CD4-positive, alpha-beta T cell treated with Interleukin-12 subunit alpha and Interleukin-12 subunit beta, for 1 hour (primary cell): ENCODE data around the gene ANKS1B.

Experiments used
- DNase-seq: peaks from one replicate; pipeline ENCODE4 v3.0.0-alpha.2; 2020

Gene ANKS1B

GRCh38 chr12:98738539-98738938 lies 1246.2 kb downstream of the ANKS1B start:
- DNase-seq = no peak

DNA sequence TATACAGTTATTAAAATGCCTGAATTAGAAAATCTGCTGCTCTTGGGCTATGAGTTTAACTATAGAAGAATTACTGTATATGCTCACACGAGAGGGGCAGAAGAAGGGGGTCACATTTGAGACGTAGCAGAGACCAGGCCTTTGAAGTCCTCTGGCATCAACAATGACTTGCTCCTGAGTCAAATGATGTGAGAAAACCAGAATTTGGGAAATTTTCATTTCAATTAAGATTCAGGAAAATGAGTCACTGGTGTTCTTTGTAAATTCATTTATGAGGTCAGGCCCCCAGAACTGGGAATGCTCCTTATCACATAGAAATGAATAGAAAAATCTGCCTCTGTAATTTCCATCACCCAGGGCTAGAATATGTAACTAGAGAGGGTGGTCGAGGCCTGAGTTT lies 1246.7 kb downstream of the ANKS1B start:
- DNase-seq = no peak

GRCh38 chr12:98737322-98737712 lies 1247.4 kb downstream of the ANKS1B start:
- DNase-seq = no peak

- DNase-seq = no peak
Observed at GRCh38 chr12:98736352-98737321, 1248.1 kb downstream of the ANKS1B start.

GRCh38 chr12:98735821-98736220 lies 1248.9 kb downstream of the ANKS1B start:
- DNase-seq = no peak

DNA sequence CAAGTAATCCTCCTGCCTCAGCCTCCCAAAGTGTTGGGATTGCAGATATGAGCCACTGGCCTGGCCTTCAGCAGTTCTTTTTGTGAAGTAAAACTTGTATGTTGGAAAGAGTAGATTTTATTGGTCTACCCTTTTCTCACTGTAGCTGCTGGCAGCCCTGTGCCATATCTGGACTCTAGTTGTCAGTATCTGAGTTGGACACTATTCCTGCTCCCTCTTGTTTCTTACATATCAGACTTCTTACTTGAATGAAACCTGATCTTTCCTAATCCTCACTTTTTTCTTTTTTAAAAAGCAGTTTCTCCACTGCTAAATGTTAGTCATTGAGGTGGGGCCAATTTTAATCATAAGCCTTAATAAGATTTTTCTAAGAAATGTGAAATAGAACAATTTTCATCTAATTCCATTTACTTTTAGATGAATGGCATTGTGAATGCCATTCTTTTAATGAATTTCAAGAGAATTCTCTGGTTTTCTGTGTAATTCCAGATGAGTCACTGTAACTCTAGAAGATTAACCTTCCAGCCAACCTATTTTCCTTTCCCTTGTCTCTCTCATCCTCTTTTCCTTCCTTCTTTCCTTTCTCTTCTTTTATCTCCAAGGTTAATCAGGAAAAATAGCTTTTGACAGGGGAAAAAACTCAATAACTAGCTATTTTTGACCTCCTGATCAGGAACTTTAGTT lies 1250.9 kb downstream of the ANKS1B start:
- DNase-seq = no peak

- no peak for DNase-seq
Observed at GRCh38 chr12:98730412-98730811, 1254.3 kb downstream of the ANKS1B start.

DNA sequence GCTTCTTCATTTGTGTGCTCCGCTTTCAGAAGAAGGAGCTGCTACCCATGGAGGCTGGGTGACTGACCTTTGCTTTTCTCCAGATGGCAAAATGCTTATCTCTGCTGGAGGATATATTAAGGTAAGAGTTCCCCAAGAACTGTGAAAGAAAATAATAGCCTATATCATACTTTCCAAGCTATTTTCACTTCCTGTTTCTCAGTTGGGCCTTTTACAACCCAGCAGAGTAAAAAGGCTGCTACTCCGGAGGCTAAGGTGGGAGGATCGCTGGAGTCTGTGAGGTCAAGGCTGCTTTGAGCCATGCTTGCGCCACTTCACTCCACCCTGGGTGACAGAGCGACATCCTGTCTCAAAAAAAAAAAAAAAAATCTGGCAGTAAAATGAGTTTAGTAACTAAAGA lies 1257.5 kb downstream of the ANKS1B start:
- no peak for DNase-seq

DNA sequence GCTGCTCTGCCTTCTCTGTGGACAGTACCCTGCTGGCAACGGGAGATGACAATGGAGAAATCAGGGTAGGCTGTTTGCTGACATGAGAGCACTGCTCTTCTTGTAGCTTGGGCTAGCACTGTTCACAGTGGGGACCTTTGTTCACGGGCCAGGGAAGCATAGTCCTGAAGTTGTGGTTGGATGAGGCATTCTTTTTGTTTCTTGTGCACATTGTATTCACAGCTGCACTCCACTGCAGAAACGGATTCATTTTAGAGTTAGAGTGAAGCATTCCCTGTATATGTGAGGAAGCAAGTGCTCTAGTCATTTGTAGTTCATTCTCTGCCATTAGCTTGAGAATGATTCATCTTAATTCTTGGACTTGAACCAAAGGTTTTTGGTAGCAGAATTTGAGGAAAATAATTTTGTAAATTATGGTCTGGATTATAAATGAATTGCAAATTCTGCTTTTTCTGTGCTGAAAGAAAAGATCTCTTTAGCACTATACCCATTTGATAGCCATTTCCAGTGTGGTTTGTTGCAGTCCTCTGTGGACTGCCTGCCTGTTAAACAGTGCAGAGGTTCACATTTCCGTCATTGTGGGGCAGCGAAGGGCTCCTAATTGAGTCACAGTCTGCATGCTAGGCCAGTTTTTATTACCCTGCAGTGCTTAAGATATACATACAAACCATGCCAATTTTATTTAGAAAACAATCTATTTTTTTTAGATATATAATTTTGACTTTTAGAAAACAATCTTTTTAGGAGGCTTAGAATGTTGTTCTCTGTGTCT lies 1259.1 kb downstream of the ANKS1B start:
- peak; percentile 33 for DNase-seq

- no peak for DNase-seq
Observed at GRCh38 chr12:98724384-98725155, 1260.2 kb downstream of the ANKS1B start.

GRCh38 chr12:98721204-98721702 lies 1263.5 kb downstream of the ANKS1B start:
- no peak for DNase-seq

GRCh38 chr12:98719515-98720504 lies 1264.9 kb downstream of the ANKS1B start:
- DNase-seq = no peak

- no peak for DNase-seq
Observed at GRCh38 chr12:98714426-98714825, 1270.3 kb downstream of the ANKS1B start.

DNA sequence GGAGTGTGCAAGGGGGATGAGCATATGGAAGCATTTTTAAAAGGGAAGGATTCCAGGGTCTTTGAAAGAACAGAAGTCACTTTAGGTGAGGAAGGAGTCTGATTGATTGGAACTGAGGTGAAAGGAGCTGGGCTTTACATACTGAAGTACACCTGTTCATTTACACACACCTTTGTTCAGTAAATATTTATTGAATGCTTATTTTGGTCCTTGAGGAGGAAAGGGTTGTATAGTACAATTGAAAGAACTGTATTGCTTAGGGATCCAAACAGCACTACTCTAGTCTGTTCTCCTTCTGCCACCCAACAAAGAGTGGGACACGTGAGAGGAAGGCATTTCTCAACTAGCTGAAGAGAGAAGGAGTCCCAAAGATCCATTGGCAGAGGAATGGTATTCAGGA lies 1275.7 kb downstream of the ANKS1B start:
- no peak for DNase-seq

GRCh38 chr12:98701166-98701565 lies 1283.6 kb downstream of the ANKS1B start:
- no peak for DNase-seq

DNA sequence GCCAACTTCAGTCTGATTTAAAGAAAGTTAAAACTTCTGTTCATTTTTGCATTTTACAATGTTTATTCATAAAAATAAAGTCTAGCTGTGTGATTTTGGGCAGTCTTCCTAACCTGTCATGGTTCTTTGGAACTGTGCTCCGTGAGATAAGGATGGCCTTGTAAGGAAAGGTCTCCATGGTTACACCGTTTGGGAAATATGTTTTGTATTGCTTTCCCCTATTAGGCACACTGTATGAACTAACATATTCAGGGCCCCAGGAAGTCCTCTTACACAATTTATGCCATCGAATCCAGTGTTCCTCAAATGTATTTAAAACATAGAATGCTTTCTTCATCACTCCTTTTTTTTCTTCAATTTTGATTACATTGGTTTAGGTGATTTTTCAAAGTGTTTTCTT lies 1285.2 kb downstream of the ANKS1B start:
- DNase-seq = no peak

- peak; percentile 39 for DNase-seq
Observed at GRCh38 chr12:98698603-98699463, 1285.9 kb downstream of the ANKS1B start.

DNA sequence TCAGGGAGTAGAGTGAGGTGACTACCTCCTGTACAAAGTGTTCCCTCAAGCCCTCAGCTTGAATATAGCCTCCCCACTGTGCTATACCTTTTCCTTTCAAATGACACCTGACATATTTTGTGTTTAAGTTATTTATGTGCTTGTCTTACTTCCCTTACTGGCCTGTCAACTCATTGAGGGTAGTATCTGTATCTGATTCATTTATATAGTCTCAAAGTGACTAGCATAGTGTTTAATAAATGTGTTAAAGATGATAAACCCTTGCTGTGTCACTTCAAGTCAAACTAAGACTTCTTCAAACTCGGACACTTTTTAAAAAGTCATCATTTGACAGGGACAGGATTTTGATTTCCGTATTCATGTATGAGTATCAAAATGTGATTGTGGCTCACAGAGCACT lies 1287.5 kb downstream of the ANKS1B start:
- no peak for DNase-seq

DNA sequence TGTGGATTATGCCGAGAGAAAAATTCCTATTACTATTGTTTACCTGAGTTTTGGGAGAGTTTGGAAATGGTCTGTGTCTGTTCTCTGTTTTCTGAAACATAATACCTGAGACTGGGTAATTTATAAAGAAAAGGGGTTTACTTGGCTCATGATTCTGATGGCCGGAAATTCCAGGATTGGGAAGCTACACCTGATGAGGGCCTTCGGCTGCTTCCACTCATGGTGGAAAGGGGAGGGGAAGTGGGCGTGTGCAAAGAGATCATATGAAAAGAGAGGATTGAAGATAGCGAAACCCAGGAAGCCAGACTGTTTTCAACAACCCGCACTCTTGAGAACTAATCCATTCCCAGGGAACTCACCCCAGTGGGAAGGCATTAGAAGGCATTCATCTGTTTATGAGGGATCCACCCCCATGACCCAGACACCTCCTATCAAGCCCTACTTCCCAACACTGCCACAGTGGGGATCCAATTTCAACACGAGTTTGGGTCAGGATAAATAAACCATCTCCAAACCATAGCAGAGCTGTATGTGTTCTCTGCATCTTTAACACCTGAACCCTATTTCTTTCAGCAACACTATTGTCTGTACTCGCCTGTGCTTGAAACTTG lies 1288.6 kb downstream of the ANKS1B start:
- no peak for DNase-seq

GRCh38 chr12:98691351-98691750 lies 1293.4 kb downstream of the ANKS1B start:
- DNase-seq = no peak
